ENCODE measurements around the gene PEG3.

PEG3 gene

DNA sequence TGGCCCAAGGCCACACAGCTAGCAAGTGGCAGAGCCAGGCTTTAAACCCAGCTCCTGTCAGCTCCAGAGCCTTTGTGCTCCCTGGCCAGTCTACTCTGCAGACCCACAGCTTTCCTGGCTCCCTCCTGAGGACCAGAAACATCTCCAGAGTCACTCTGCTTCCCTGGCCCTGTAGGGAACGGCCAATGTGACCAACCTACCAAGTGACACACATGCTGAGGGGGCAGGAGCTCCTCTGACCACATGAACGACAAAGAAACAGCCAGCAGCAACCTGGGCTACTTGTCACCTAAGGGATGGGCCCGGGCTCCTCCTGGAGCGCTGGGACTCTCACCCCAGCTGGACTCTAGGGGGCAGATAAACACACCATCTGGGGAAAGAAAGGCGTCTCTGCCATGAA lies 19.3 kb downstream of the PEG3 start:
- Histone ChIP-seq H3K4me1 (ENCODE audit: control insufficient read depth, insufficient read depth, low read length) (no peaks in the 10 kb centered on the region), H3K9ac (ENCODE audit: low read length) (no peak overlapping the region), H3K36me3 (ENCODE audit: control insufficient read depth, insufficient read depth, low read length) (no peaks in the 10 kb centered on the region), H3K4me3 (ENCODE audit: low read length) (no peak overlapping the region), H3K27ac (ENCODE audit: low read depth, low read length) (no peak overlapping the region), H3K27me3 (ENCODE audit: control insufficient read depth, insufficient read depth, low read length) (no peaks in the 10 kb centered on the region)

DNA sequence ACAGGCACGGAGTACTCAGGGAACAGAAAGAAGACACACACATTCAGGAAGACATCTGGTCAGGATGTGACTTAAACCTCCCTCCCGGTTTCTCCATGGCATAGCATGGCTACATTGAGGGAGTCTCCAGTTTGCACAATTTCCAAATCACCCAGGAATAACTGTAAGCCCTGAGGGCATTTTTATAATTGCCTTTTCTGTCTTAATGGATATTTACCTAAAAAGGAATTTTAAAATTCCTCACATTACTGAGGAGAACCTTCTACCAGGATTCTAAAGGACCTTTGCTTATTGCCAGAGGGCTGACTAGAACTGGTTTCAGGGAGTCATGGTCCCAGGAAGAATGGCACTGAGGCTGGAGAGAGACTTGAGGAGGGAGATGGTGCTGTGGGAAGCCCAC lies 21.4 kb downstream of the PEG3 start:
- H3K9ac ChIP-seq (ENCODE audit: low read length) = no peak overlapping the region
- no peaks in the 10 kb centered on the region for H3K36me3 ChIP-seq (ENCODE audit: control insufficient read depth, insufficient read depth, low read length)
- H3K4me3 ChIP-seq (ENCODE audit: low read length) = no peak overlapping the region
- H3K27ac ChIP-seq (ENCODE audit: low read depth, low read length) = no peak overlapping the region
- H3K27me3 ChIP-seq (ENCODE audit: control insufficient read depth, insufficient read depth, low read length) = no peaks in the 10 kb centered on the region
- H3K4me1 ChIP-seq (ENCODE audit: control insufficient read depth, insufficient read depth, low read length) = no peaks in the 10 kb centered on the region

DNA sequence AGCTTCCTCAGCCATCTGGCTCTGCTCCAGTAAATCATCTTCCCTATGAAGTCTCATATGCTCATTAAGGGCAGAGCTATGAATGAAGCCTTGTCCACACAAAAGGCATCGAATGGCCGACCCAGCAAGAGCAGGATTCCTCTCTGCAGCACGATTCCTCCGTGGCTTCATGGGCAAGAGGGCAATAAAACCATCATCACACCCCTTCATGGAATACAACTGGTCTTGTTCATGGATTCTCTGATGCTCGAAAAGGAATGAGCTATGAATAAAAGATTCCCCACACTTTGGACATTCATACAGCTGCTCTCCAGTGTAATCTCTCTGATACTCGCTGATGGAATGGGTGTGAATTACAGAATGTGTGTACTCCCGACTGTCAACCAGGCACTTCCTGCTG lies 25.9 kb downstream of the PEG3 start:
- Histone ChIP-seq H3K27ac (ENCODE audit: low read depth, low read length) (no peak overlapping the region), H3K9ac (ENCODE audit: low read length) (no peak overlapping the region), H3K27me3 (ENCODE audit: control insufficient read depth, insufficient read depth, low read length) (no peaks in the 10 kb centered on the region), H3K4me3 (ENCODE audit: low read length) (no peak overlapping the region), H3K36me3 (ENCODE audit: control insufficient read depth, insufficient read depth, low read length) (no peaks in the 10 kb centered on the region), H3K4me1 (ENCODE audit: control insufficient read depth, insufficient read depth, low read length) (no peaks in the 10 kb centered on the region)

DNA sequence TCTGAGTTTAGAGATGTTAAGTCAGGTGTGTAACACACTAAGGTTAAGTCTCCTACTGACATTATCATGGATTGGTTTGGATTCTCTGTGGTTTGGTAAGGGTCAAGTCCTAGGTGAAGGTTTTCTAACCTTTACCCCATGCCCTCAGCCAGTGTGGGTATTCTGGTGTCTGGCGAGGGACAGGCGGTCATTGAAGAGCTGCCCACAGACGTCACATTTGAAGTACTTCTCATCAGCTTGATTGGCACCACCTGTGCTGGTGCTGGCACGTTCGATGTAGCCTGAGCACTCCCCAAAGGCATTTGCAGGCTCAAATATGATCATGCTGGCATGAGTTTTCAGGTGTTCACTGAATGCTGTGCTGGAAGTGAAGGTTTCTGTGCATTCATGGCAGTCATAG lies 27.0 kb downstream of the PEG3 start:
- Histone ChIP-seq H3K9ac (ENCODE audit: low read length) (no peak overlapping the region), H3K27me3 (ENCODE audit: control insufficient read depth, insufficient read depth, low read length) (no peaks in the 10 kb centered on the region), H3K27ac (ENCODE audit: low read depth, low read length) (no peak overlapping the region), H3K4me3 (ENCODE audit: low read length) (no peak overlapping the region), H3K36me3 (ENCODE audit: control insufficient read depth, insufficient read depth, low read length) (no peaks in the 10 kb centered on the region), H3K4me1 (ENCODE audit: control insufficient read depth, insufficient read depth, low read length) (no peaks in the 10 kb centered on the region)

DNA sequence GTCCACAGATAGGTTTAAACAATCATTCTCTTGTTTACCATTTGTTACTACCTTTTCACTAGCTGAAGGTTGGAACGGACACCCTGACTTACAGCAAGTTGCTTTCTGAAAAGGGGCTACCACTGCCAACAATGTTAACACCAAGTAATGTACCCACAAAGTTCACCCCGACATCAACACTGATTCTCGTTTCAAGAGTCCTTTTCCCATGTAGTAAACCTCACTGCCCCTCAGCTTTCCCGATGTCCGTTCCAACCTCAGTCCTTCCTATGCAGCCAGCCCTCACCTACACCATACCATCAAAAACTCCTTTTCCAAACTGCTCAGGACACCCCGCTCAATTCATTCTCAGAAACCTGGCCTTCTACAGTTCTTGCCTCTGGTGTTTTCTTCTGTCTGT lies 29.0 kb downstream of the PEG3 start:
- H3K9ac ChIP-seq (ENCODE audit: low read length) = no peak overlapping the region
- H3K4me1 ChIP-seq (ENCODE audit: control insufficient read depth, insufficient read depth, low read length) = no peaks in the 10 kb centered on the region
- no peak overlapping the region for H3K4me3 ChIP-seq (ENCODE audit: low read length)
- no peaks in the 10 kb centered on the region for H3K27me3 ChIP-seq (ENCODE audit: control insufficient read depth, insufficient read depth, low read length)
- no peaks in the 10 kb centered on the region for H3K36me3 ChIP-seq (ENCODE audit: control insufficient read depth, insufficient read depth, low read length)
- H3K27ac ChIP-seq (ENCODE audit: low read depth, low read length) = no peak overlapping the region

DNA sequence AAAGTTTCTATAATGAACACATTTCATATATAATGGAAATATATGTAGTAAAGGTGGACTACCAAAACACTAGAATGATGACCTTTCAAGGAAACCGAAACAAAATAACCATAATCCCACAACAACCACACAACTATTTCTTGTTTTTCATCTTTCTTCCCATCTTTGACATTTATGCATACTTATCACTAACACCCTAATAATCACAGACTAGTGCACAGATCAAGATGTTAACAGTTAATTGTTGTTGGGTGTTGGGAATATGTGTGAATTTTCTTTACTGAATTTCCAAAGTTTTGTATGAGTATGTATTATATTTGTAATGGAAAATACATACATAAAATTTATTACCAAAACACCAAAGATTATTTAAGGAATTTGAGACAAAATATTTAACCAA lies 30.3 kb downstream of the PEG3 start:
- H3K27me3 ChIP-seq (ENCODE audit: control insufficient read depth, insufficient read depth, low read length) = no peaks in the 10 kb centered on the region
- H3K4me1 ChIP-seq (ENCODE audit: control insufficient read depth, insufficient read depth, low read length) = no peaks in the 10 kb centered on the region
- H3K4me3 ChIP-seq (ENCODE audit: low read length) = no peak overlapping the region
- H3K9ac ChIP-seq (ENCODE audit: low read length) = no peak overlapping the region
- H3K27ac ChIP-seq (ENCODE audit: low read depth, low read length) = no peak overlapping the region
- H3K36me3 ChIP-seq (ENCODE audit: control insufficient read depth, insufficient read depth, low read length) = no peaks in the 10 kb centered on the region

DNA sequence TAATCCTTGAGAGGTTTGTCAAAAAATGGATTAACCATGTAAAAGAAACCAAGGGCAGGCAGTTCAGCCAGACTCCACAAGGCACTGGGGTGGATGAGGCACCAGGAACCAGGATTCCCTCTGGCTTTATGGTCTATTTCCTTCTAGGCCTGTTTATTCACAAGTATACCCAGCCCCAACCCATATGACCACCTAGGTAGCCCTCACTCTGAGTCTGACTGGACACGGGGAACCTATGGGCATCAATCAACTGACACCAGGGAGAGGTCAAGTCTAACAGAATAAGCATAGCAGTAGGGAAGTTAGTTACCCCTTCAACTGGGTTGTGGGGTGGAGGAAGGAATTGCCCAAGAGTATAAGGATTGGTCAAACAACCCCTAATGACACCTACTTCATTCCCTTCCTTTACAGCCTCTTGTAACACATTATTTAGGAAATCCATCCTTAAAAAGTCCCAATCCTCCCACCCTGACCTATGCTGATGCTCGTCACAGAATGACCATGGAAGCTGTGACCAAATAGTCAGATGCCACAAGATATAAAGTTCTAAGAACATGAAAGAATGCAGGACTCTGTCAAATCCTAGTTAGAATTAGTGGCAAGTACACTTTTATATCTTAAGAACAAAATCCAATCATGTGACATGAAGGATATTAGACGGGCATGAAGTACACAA lies 31.7 kb downstream of the PEG3 start:
- Histone ChIP-seq H3K4me3 (ENCODE audit: low read length) (no peak overlapping the region), H3K27ac (ENCODE audit: low read depth, low read length) (no peak overlapping the region), H3K27me3 (ENCODE audit: control insufficient read depth, insufficient read depth, low read length) (no peaks in the 10 kb centered on the region), H3K9ac (ENCODE audit: low read length) (no peak overlapping the region), H3K36me3 (ENCODE audit: control insufficient read depth, insufficient read depth, low read length) (no peaks in the 10 kb centered on the region), H3K4me1 (ENCODE audit: control insufficient read depth, insufficient read depth, low read length) (no peaks in the 10 kb centered on the region)

DNA sequence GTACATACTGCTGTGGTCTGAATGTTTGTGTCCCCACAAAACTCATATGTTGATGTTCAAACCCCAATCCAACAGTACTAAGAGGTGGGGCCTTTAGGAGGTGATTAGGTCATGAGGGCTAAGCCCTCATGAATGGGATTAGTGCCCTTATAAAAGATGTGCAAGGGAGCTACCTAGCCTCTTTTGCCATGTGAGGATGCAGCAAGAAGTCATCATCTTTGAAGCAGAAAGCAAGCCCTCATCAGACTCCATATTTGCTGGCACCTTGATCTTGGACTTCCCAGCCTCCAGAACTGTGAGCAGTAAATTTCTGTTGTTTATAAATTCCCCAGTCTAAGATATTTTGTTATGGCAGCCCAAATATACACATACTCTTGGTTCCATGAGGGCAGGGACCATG lies 33.9 kb downstream of the PEG3 start:
- H3K36me3 ChIP-seq (ENCODE audit: control insufficient read depth, insufficient read depth, low read length) = no peaks in the 10 kb centered on the region
- no peak overlapping the region for H3K4me3 ChIP-seq (ENCODE audit: low read length)
- no peaks in the 10 kb centered on the region for H3K27me3 ChIP-seq (ENCODE audit: control insufficient read depth, insufficient read depth, low read length)
- H3K4me1 ChIP-seq (ENCODE audit: control insufficient read depth, insufficient read depth, low read length) = no peaks in the 10 kb centered on the region
- no peak overlapping the region for H3K27ac ChIP-seq (ENCODE audit: low read depth, low read length)
- no peak overlapping the region for H3K9ac ChIP-seq (ENCODE audit: low read length)
